GM12875 (cell line): Measurements from ENCODE around the gene ZG16B.

Experiments
- H3K4me3 ChIP-seq: one replicate; pipeline ENCODE4 v1.5.1; 2011; ENCODE audit warnings: low read depth, low read length, control low read depth
- CTCF ChIP-seq: IDR thresholded peaks from 2 replicates; pipeline ENCODE4 v1.5.1; 2011; ENCODE audit warnings: low read depth, mild to moderate bottlenecking, control low read depth, inconsistent platforms, low read length, moderate library complexity, borderline replicate concordance; ENCODE audit not compliant: insufficient read depth

ZG16B gene

GRCh38 chr16:2825049-2825742 is 4.9 kb upstream of the ZG16B start:
- H3K4me3 ChIP-seq: no peak overlapping the region
- TF ChIP-seq CTCF: no peak

- no peak overlapping the region for H3K4me3 ChIP-seq
- TF ChIP-seq CTCF: no peak
These were observed 4.2 kb upstream of the ZG16B start for GRCh38 chr16:2825906-2826305.

GRCh38 chr16:2826591-2827373 is 3.3 kb upstream of the ZG16B start:
- no peak overlapping the region for H3K4me3 ChIP-seq
- no peak for TF ChIP-seq CTCF

GRCh38 chr16:2827374-2827791 is 2.7 kb upstream of the ZG16B start:
- TF ChIP-seq CTCF: no peak
- no peak overlapping the region for H3K4me3 ChIP-seq

- TF ChIP-seq CTCF: no peak
- H3K4me3 ChIP-seq: no peak overlapping the region
These were observed 2.1 kb upstream of the ZG16B start for GRCh38 chr16:2827831-2828520.

- no peak for TF ChIP-seq CTCF
These were observed 1.6 kb upstream of the ZG16B start for GRCh38 chr16:2828521-2828840.

More at GRCh38 chr16:2828521-2828840, 1.6 kb upstream of the ZG16B start:
- H3K4me3 ChIP-seq: no peak overlapping the region
